Stimulated activated effector memory CD8-positive, alpha-beta T cell treated with anti-CD3 and anti-CD28 coated beads, Interleukin-12 subunit alpha, Interleukin-12 subunit beta, amount 100 ng/mL, for 72 hours (primary cell): ENCODE results near the gene SBSN.
A peak's percentile ranks its signal among the peaks of the same experiment; 100 is the strongest.

ENCODE experiments used
- ATAC-seq: fragments of 150-1000 bp; cut with Tn5 transposase; 2 replicates; pipeline ENCODE4 v1.10.0; 2021
- DNase-seq, 2 donors: peaks; one replicate each; pipeline ENCODE4 v3.0.0; 2021 to 2022; ENCODE audit warnings: low spot score in 2 of 2
- H3K27ac Mint-ChIP-seq: one replicate; pipeline ENCODE4 v1.8.0; 2022; ENCODE audit warnings: mild to moderate bottlenecking, mixed read lengths
- H3K36me3 Mint-ChIP-seq: one replicate; pipeline ENCODE4 v1.8.0; 2022; ENCODE audit warnings: mild to moderate bottlenecking, mixed read lengths
- H3K4me1 Mint-ChIP-seq: one replicate; pipeline ENCODE4 v1.8.0; 2022; ENCODE audit warnings: mixed read lengths
- H3K4me3 Mint-ChIP-seq: one replicate; pipeline ENCODE4 v1.8.0; 2022; ENCODE audit warnings: mild to moderate bottlenecking, mixed read lengths
- H3K9me3 Mint-ChIP-seq: one replicate; pipeline ENCODE4 v1.8.0; 2022; ENCODE audit warnings: mixed read lengths

SBSN gene

GRCh38 chr19:35525873-35526272 is 2.2 kb downstream of the SBSN start:
- Mint-ChIP-seq H3K4me3 (no peak overlapping the region), H3K27ac (no peak overlapping the region), H3K9me3 (no peaks in the 10 kb centered on the region), H3K36me3 (no peaks in the 10 kb centered on the region), H3K4me1 (no peaks in the 10 kb centered on the region)
- DNase-seq (no peak), ATAC-seq (no peak)

DNA sequence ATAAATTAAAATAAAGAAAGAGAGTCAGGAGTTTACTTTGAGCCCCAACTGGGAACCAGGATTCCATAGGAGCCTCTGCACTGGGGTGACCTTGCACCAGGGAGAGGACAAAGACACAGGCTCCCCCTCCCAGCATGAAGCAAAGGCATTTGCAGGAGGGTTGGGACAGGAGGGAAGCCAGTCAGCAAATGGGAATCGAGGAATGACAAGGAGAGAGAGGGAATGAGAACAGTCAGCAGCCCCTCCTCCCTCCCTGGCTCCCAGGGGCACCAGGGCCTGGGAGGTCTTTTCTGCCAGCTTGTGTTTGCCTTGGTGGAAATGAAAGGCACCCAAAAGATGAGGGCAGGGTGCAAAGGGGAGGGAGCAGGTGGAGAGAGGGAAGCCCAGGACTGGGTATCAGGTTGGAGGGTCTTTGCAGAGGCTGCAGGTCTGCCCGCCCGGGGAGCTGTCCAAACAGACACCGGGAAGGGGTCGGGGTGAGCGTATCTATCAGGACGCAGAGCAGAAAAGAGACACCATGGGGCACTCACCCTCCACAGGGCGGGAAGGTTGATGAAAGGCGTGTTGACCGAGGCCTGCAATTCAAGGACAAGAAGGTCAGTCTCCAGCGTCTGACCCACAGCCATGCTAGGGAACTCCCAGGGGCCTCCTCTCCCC is 3.8 kb downstream of the SBSN start:
- no peak overlapping the region for H3K27ac Mint-ChIP-seq
- no peaks in the 10 kb centered on the region for H3K36me3 Mint-ChIP-seq
- DNase-seq = no peak
- no peak for ATAC-seq
- H3K4me3 Mint-ChIP-seq = no peak overlapping the region
- H3K9me3 Mint-ChIP-seq = no peaks in the 10 kb centered on the region
- no peaks in the 10 kb centered on the region for H3K4me1 Mint-ChIP-seq

DNA sequence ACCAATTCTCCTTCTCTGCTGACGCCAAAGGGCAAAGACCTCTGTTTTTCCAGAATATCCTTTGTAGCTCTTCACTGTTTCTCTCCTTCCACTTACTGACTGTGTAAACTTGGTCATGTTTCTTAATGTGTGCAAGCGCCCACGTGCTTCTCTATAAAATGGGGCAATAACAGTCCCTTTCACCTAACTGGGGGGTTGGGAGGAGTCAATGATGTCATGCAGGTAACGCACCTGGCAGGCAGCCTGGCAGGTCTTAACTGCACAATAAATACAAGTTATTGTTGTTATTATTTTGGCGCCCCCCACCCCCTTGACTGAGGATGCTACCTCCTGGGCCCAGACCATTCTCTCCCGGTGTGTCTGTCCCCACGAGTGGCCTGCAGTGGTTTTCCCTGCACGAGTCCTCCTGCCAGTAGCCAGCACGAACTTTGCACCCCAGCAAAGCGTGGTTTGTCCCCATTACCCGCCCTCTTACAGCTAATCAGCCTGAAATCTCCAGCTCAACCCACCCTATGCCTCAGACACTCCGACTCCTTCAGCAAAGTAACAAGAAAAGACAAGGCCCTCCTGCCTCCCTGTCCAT is 5.3 kb downstream of the SBSN start:
- ATAC-seq (no peak), DNase-seq (no peak)
- Mint-ChIP-seq H3K9me3 (no peaks in the 10 kb centered on the region), H3K4me1 (no peaks in the 10 kb centered on the region), H3K36me3 (no peaks in the 10 kb centered on the region), H3K4me3 (no peak overlapping the region), H3K27ac (peak overlapping the region; percentile 37)

DNA sequence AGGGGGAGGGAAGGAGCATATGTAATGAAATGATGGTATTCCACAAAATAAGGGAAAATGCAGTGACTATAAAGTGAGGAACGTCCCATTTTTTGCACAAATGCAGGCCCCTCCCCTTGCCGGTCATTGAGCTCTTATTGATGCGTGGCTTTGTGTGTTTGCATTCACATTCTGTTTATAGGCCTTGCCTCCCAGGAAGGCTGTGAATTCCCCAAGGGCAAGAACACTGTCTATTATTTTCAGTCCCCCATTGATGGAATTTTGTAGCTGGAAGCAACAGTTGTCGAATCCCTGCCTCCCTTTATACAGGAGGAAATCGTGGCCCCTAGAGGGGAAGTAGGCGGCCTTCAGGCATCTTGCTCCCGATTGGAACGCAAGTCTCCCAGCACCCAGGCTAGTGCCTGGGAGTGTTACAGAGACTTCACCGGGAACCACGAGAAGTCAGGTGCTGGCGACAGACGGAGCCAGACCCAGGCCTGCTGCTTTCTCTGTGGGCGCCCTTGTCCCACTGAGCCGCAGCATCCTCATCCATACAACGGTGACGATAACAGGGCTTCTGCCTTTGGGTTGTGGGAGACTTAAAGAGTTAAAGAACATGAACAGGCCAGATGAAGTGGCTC is 6.9 kb downstream of the SBSN start:
- Mint-ChIP-seq H3K27ac (no peak overlapping the region), H3K9me3 (no peaks in the 10 kb centered on the region), H3K4me3 (no peak overlapping the region), H3K36me3 (no peaks in the 10 kb centered on the region), H3K4me1 (no peaks in the 10 kb centered on the region)
- ATAC-seq (no peak), DNase-seq (no peak)

DNA sequence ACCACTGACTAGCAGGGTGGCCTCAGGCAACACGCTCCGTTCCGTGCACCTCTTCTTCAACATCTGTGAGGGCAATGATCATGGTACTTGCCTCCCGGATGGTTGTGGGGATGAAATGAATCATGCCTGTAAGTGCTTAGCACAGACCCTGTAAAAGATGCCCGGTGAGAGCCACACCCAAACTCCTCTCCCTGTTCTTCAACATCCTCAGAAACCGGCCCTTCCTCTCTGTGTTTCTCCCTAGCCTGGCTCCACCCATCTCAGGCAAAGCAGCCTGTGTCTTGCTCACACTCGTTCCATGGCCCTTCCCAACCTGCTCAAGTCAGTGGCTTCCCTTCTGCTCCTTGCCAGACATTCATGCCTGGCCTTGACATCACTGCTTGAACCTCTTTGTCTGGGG is 8.8 kb downstream of the SBSN start:
- no peak overlapping the region for H3K4me3 Mint-ChIP-seq
- peak overlapping the region; percentile 3 for H3K27ac Mint-ChIP-seq
- no peaks in the 10 kb centered on the region for H3K4me1 Mint-ChIP-seq
- DNase-seq (no peak), ATAC-seq (no peak)
- H3K36me3 Mint-ChIP-seq = no peaks in the 10 kb centered on the region
- H3K9me3 Mint-ChIP-seq = no peaks in the 10 kb centered on the region

GRCh38 chr19:35518313-35518712 is 9.8 kb downstream of the SBSN start:
- peaks cover 6% of the 10 kb centered on the region for H3K4me1 Mint-ChIP-seq
- no peaks in the 10 kb centered on the region for H3K36me3 Mint-ChIP-seq
- H3K27ac Mint-ChIP-seq = no peak overlapping the region
- ATAC-seq (no peak), DNase-seq (no peak)
- H3K9me3 Mint-ChIP-seq = no peaks in the 10 kb centered on the region
- no peak overlapping the region for H3K4me3 Mint-ChIP-seq

- Mint-ChIP-seq H3K27ac (no peak overlapping the region), H3K4me1 (peaks cover 7% of the 10 kb centered on the region), H3K36me3 (no peaks in the 10 kb centered on the region), H3K4me3 (no peak overlapping the region), H3K9me3 (no peaks in the 10 kb centered on the region)
- ATAC-seq (no peak), DNase-seq (no peak)
These were observed 10.8 kb downstream of the SBSN start for GRCh38 chr19:35517342-35517741.

- Mint-ChIP-seq H3K9me3 (no peaks in the 10 kb centered on the region), H3K36me3 (no peaks in the 10 kb centered on the region), H3K27ac (no peak overlapping the region), H3K4me3 (no peak overlapping the region), H3K4me1 (peaks cover 7% of the 10 kb centered on the region)
- ATAC-seq = no peak
- DNase-seq = no peak
These were observed 11.8 kb downstream of the SBSN start for GRCh38 chr19:35516310-35516709.

- H3K9me3 Mint-ChIP-seq = no peaks in the 10 kb centered on the region
- H3K4me3 Mint-ChIP-seq = no peak overlapping the region
- DNase-seq (no peak), ATAC-seq (no peak)
- no peak overlapping the region for H3K27ac Mint-ChIP-seq
- H3K4me1 Mint-ChIP-seq = peaks cover 21% of the 10 kb centered on the region
- no peaks in the 10 kb centered on the region for H3K36me3 Mint-ChIP-seq
These were observed 13.8 kb downstream of the SBSN start for GRCh38 chr19:35514282-35514809.

- Mint-ChIP-seq H3K4me3 (no peak within 1 kb of the TSS), H3K4me1 (peaks cover 25% of the 10 kb centered on the region), H3K27ac (no peak within 1 kb of the TSS), H3K9me3 (no peaks in the 10 kb centered on the region), H3K36me3 (no peaks in the 10 kb centered on the region)
- DNase-seq (no peak), ATAC-seq (peak; percentile 20)
These were observed 14.4 kb downstream of the SBSN start, which contains the start of gene DMKN for GRCh38 chr19:35513628-35514281. Gene DMKN, minus strand, starts transcription at chr19:35513649. Its CDS starts 174 bp downstream, at chr19:35513475.

- Mint-ChIP-seq H3K9me3 (no peaks in the 10 kb centered on the region), H3K36me3 (no peaks in the 10 kb centered on the region), H3K4me3 (no peak overlapping the region), H3K4me1 (peaks cover 25% of the 10 kb centered on the region), H3K27ac (no peak overlapping the region)
- DNase-seq = no peak
- no peak for ATAC-seq
These were observed 15.1 kb downstream of the SBSN start for GRCh38 chr19:35512831-35513627.

DNA sequence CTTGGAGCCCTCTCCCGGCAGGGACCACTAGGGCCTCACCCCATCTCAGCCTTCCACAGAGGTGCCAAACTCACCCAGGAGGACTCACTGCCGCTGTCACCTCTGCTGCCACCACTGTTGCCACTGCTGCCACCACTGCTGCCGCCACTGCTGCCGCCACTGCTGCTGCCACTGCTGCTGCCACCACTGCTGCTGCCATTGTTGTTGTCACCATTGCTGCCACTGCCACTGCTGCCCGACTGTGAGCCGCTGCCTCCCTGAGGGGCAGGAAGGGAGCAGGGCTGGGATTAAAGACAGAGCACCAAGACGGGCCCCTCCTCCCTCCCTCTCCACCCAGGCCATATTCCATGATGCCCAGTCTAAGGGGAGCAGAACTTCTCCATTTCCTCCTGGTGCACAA is 16.8 kb downstream of the SBSN start:
- H3K36me3 Mint-ChIP-seq = no peaks in the 10 kb centered on the region
- no peak for DNase-seq
- peaks cover 25% of the 10 kb centered on the region for H3K4me1 Mint-ChIP-seq
- H3K9me3 Mint-ChIP-seq = no peaks in the 10 kb centered on the region
- no peak overlapping the region for H3K27ac Mint-ChIP-seq
- no peak for ATAC-seq
- no peak overlapping the region for H3K4me3 Mint-ChIP-seq

- ATAC-seq = no peak
These were observed 17.5 kb downstream of the SBSN start for GRCh38 chr19:35510626-35510964.

DNA sequence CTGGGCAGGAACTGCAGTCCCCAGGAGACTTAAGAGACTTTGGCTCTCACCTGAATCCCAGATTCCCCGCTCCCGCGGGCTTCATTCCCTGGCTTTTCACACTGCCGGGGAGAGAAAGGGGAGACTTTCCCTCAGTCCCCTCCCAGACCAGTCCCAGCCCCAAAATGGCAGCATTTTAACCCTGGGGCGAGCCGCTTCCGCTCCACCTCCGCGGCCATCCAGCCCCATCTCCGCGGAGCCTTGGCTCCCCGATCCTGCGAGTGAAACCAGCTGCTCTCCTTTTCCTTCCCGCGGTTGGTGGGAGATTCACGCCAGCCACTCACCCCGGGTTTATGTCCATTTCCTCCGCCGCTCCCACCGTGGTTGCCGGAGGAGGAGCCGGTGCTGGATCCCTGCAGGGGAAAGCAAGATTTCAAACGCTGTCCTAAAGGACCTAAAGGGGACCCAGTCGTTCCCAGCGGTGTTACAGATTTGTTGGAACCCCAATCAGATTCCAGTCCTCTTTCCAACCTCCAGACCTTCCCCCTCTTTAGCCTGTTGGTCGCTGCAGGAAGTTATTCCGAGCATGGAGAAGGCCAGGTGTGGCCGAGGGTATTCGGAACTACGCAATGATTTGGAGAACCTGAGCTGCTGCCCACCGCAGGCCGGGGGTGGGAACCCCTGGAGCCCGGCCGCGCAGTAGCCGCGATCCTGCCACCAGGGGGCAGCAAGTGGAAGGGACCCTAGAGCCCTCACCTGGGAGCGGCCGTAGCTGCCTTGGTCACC is 18.1 kb downstream of the SBSN start:
- peak overlapping the region; percentile 29 for H3K27ac Mint-ChIP-seq
- ATAC-seq = peak; percentile 76
- no peaks in the 10 kb centered on the region for H3K9me3 Mint-ChIP-seq
- H3K36me3 Mint-ChIP-seq = no peaks in the 10 kb centered on the region
- peak; percentile 81 to 89 for DNase-seq
- H3K4me3 Mint-ChIP-seq = peak overlapping the region; percentile 74
- H3K4me1 Mint-ChIP-seq = peaks cover 25% of the 10 kb centered on the region

More at GRCh38 chr19:35510626-35510964, 17.5 kb downstream of the SBSN start:
- H3K4me1 Mint-ChIP-seq = peaks cover 25% of the 10 kb centered on the region
- no peak for DNase-seq
- H3K9me3 Mint-ChIP-seq = no peaks in the 10 kb centered on the region
- H3K27ac Mint-ChIP-seq = peak overlapping the region; percentile 29
- peak overlapping the region; percentile 74 for H3K4me3 Mint-ChIP-seq
- no peaks in the 10 kb centered on the region for H3K36me3 Mint-ChIP-seq
